ENCODE data around the gene CSNK1G1.
A peak's percentile ranks its signal among the peaks of the same experiment; 100 is the strongest.
"Not testable (repeated sequence)": the region's sequence is repeated elsewhere in the genome, so short reads cannot be mapped to it uniquely, and the experiment has no call there.

Gene CSNK1G1

DNA sequence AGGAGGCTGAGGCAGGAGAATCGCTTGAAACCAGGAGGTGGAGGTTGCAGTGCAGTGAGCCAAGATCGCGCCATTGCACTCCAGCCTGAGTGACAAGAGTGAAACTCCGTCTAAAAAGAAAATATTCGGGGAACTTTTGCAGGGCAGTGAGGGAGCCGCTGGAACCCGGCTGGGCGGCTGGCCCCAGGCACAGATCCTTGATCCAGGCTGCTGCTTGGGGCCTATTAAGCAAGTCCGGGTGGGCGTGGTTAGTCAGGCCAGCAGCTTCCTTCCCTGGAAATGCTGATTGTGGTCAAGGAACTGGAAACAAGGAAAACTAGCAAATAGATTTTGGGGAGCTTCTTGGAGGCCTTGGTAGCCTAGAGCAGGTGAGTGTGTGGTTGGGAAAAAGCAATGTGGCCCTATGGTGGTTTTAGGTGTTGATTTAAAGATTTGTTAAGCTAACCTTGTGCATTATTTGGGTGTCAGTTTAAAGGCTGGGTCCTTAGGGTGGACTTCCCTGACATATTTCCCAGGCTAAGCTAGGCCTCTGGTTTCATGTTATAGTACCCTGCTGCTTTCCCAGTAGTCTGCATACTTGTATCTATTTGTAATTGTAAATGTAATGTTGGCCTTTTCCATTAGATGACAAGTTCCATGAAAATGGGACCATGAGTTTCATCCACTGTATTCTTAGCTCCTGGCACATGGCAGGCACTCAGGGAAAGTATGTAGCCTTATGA lies 222.2 kb downstream of the CSNK1G1 start:
- DNase-seq (ENCODE audit: low read depth, low spot score) = no peak

DNA sequence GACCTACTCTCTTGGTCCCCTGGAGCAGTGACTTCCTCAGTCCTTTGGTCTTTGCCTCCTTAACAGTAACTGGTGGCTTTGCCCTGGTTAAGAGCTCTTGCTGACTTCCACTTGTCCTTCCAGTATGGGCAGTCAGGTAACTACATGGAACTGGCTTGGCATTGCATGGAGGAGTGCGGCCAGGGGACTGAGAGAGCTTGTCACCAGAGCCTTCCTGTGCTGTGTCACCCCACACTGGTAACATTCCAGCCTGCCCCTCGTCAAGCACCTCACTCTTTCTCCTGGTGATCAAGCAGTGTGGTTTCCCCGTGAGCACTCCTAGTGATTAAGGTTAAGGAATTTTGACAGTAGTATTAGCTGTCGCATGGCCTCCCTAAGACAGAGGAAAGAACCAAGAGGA lies 223.8 kb downstream of the CSNK1G1 start:
- DNase-seq (ENCODE audit: low read depth, low spot score) = no peak

DNA sequence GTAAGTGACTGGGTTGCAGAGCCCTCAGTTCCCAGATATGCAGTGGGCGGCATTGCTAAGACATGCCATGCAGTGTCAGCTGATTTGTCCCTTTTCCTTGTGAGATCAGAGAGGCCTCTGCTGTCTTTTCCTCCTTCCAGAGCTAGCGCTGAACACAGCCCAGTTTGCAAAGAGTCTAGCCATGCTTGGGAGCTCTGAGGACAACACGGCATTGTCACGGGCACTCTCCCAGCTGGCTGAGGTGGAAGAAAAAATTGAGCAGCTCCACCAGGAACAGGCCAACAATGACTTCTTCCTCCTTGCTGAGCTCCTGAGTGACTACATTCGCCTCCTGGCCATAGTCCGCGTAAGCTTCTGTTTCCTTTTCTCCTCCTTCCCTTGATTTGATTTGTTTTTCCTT lies 224.4 kb downstream of the CSNK1G1 start:
- DNase-seq (ENCODE audit: low read depth, low spot score) = no peak

DNA sequence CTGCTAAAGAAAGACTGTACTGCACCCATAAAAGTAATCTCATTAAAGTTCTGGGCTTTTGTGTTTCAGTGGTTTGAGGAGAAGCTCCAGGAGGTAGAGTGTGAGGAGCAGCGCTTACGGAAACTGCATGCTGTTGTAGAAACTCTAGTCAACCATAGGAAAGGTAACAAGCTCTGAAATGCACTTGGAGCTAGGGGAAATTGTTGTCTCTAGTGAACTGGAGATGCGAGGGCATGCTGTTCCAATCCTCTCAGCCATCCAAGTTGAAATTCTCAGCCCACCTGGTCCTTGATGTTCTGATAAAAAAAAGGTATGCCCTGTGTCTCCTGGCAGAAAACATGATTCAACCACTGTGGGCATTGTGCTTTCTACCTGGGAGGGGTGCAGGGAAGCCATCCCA lies 225.8 kb downstream of the CSNK1G1 start:
- no peak for DNase-seq (ENCODE audit: low read depth, low spot score)

DNA sequence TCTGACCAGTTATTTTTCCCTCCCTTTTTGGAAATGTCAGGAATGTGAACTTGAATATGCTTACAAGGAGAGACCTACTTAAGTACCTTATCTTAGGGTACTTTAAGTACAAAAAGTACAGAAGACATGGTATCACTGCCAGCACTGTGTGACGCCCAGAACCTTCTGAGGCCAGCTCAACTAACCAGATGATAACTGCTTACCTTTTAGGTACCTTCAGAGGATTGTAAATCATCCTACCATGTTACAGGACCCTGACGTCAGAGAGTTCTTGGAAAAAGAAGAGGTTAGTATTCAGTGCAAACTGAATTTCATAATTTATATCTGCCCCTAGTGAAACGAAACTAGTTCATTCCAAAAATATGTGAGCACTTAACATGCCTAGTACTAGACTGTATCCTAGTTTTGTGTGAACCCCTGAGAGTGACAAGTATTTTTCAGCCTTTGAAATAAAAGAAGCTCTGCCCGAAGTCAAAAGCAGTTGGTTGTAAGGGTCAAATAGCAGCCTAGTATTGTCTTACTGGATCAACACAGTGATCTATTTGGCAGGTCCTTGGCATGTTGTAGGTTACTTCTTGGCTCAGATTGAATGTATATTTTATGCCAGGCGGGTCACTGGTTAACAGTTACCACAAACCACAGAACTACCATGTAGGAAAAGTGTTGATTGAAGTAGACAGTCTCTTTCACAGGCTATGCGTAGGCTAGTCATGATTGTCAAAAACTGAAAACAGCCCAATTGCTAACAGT lies 228.3 kb downstream of the CSNK1G1 start:
- peak; percentile 50 for DNase-seq (ENCODE audit: low read depth, low spot score)

DNA sequence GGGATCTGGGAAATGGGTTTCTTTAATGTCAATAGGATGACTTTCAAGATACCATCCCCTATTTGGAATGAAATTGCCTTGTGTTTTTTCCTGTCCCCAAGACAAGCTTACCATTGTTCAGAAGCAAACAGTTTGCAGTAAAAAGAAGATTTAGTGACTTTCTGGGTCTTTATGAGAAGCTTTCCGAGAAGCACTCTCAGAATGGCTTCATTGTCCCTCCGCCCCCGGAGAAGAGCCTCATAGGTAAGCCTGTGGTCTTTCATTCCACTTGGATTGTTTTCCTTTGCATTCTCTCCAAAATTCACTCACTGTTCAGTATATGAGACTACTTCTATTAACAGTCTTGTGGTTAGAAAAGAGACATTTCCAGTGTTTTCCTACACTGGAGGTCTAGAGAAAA lies 230.0 kb downstream of the CSNK1G1 start:
- no peak for DNase-seq (ENCODE audit: low read depth, low spot score)

DNA sequence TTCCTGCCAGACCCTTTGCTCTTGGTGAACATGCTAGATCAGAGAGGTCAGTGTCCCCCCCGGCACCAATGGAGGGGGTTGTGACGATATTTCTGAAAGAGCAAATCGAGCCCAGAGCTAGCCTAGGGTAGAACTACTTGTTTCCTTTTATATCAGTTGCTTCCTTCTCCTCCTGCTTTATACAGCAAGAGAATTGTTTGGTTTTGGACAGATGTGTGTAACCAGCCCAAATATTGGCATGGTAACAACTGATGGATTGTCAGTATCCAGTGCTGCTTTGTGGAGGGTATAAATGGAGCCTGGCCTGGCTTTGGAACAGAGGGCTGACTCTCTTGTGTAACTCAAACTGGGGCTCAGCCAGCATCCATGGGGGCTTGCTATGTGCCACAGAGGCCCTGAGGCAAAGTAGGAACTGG lies 233.0 kb downstream of the CSNK1G1 start:
- no peak for DNase-seq (ENCODE audit: low read depth, low spot score)

DNA sequence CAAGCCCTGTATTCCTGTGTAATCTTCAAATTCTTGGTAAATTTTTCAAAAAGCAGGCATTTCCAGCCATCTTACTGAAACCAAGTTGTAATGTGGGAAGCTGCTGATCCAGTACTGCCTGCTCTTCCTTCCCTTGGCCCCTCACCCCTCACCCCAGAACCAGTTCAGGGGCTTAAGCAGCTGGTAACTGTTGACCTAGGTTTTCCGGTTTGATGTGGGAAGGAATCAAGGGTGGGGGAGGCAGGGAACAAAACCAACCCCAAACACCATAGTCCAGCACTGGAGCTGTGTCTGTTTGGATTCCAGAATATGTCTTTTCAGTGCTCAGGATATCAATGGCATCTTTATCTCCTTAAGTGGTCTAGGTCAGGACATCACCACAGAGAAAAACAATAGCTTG lies 233.5 kb downstream of the CSNK1G1 start:
- no peak for DNase-seq (ENCODE audit: low read depth, low spot score)

DNA sequence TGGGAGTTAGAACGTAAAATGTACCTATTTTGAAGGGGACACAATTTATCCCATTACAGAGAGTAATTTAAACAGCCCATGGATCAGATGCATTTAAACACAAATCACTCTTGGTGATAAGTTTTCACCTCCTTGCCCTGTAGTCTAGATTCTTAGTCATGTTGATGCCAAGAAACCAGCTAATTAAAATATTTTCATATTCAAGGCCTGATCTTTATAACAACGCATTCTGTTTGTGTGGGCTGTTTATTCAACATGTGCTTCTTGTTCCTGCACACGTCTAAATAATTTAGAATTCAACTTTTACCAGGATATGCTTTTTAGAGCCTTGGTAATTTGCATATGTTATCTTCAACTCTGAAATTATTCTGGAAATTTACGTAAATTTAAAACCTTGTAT lies 234.4 kb downstream of the CSNK1G1 start:
- no peak for DNase-seq (ENCODE audit: low read depth, low spot score)

DNA sequence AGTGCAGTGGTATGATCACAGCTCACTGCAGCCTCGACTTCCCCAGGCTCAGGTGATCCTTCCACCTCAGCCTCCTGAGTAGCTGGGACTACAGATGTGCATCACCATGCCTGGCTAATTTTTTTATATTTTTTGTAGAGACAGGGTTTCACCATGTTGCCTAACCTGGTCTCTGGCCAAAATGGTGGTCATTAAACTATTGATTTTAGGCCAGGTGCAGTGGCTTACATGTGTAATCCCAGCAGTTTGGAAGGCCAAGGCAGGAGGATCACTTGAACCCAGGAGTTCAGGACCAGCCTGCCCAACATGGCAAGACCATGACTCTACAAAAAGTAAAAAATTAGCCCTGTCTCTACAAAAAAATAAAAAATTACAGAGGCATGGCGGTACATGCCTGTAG lies 235.7 kb downstream of the CSNK1G1 start:
- not testable (repeated sequence) for DNase-seq (ENCODE audit: low read depth, low spot score)

DNA sequence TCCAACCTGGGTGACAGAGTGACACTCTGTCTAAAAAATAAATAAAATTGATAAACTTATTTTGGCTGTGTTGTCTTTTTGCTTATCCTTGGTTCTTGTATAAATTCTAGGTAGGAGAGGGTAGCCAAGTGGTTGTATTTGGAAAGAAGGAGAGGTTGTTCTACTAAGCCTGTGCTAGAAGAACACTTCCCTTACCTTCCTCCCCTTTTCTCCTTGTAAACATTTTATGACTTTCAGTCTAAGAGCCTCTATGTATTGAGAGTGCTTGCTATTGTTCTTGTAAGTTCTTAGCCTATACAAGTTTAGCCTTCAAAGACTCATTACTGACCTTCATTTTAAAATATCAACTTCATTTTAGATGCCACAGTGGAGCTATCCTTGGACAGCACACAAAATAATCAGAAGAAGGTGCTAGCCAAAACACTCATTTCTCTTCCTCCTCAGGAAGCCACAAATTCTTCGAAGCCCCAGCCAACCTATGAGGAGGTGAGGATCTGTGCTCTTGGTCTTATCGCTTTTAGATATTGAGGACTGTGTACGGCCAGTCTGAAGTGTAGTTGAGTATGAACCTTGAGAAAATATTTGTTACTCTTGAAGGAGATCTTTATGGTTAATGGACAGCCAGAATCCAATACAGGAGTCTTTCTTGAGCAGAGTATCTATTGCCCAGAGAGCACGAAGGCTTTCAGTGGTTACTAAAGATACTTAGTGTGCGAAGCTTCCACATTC lies 238.1 kb downstream of the CSNK1G1 start:
- DNase-seq (ENCODE audit: low read depth, low spot score) = no peak
